ENCODE data around the gene CAMLG. TPM values are rescaled to one million over a fixed set of nuclear protein-coding genes. Genes with fewer than 3 reads are reported as not detected.
A peak's percentile ranks its signal among the peaks of the same experiment; 100 is the strongest.

The CAMLG gene
- total RNA-seq, 1 donor from 2014 or later, result 27.7 TPM

- peak overlapping the region; percentile 44 for H3K9ac ChIP-seq (ENCODE audit: low read length)
- H3K4me3 ChIP-seq (ENCODE audit: insufficient read depth, low read depth, low read length), result no peak overlapping the region
Observed at GRCh38 chr5:134784946-134785620, 46.7 kb downstream of the CAMLG start.

DNA sequence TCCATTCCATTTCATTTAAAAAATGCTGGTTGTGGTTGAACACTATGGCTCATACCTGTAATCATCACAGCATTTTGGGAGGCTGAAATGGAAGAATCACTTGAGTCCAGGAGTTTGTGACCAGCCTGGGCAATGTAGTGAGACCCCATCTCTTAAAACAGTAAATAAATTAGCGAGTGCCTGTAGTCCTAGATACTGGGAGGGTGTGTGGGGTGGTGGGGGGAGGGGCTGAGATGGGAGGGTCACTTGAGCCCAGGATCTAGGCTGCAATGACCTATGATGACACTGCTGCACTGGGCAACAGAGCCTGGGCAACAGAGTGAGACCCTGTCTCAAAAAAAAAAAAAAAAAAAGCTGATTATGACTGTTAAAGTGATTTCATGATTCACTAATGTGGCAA is 49.3 kb downstream of the CAMLG start:
- H3K79me2 ChIP-seq (ENCODE audit: insufficient read depth, low read length), result no peaks in the 10 kb centered on the region
- Mint-ChIP-seq H3K27ac (ENCODE audit: unreplicated experiment) (no peak overlapping the region), H3K4me1 (ENCODE audit: low read depth, unreplicated experiment) (peaks cover 16% of the 10 kb centered on the region), H3K36me3 (ENCODE audit: low read depth, unreplicated experiment) (peaks cover 12% of the 10 kb centered on the region), H3K4me3 (ENCODE audit: unreplicated experiment) (no peak overlapping the region), H3K27me3 (ENCODE audit: low read depth, unreplicated experiment) (no peaks in the 10 kb centered on the region), H3K9me3 (ENCODE audit: unreplicated experiment) (no peaks in the 10 kb centered on the region)
- H3K9me3 ChIP-seq (ENCODE audit: insufficient read depth, low read depth, low read length), result no peaks in the 10 kb centered on the region
- peaks cover 9% of the 10 kb centered on the region for H3K4me1 ChIP-seq (ENCODE audit: insufficient read depth, low read length)
- H3K27ac ChIP-seq (ENCODE audit: low read depth, low read length), result no peak overlapping the region
- peaks cover 39% of the 10 kb centered on the region for H3K36me3 ChIP-seq (ENCODE audit: insufficient read depth, low read length)
- no peak overlapping the region for H3K9ac ChIP-seq (ENCODE audit: low read length)
- no peak for DNase-seq (ENCODE audit: low read depth)
- H2AFZ ChIP-seq (ENCODE audit: low read depth, low read length), result no peak overlapping the region
- H3K27me3 ChIP-seq (ENCODE audit: insufficient read depth, low read length), result no peaks in the 10 kb centered on the region
- no peak overlapping the region for H3K4me3 ChIP-seq (ENCODE audit: insufficient read depth, low read depth, low read length)
- no peak for FAIRE-seq
- no peak for TF ChIP-seq EZH2 (IDR thresholded peaks at IDR 0.05; ENCODE audit: insufficient read depth, low read length)
- TF ChIP-seq, protein P1, sequence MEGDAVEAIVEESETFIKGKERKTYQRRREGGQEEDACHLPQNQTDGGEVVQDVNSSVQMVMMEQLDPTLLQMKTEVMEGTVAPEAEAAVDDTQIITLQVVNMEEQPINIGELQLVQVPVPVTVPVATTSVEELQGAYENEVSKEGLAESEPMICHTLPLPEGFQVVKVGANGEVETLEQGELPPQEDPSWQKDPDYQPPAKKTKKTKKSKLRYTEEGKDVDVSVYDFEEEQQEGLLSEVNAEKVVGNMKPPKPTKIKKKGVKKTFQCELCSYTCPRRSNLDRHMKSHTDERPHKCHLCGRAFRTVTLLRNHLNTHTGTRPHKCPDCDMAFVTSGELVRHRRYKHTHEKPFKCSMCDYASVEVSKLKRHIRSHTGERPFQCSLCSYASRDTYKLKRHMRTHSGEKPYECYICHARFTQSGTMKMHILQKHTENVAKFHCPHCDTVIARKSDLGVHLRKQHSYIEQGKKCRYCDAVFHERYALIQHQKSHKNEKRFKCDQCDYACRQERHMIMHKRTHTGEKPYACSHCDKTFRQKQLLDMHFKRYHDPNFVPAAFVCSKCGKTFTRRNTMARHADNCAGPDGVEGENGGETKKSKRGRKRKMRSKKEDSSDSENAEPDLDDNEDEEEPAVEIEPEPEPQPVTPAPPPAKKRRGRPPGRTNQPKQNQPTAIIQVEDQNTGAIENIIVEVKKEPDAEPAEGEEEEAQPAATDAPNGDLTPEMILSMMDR (IDR thresholded peaks at IDR 0.05; ENCODE audit: insufficient read depth, low read depth, low read length), result no peak
- H3K4me2 ChIP-seq (ENCODE audit: low read length), result no peak overlapping the region
- H4K20me1 ChIP-seq (ENCODE audit: insufficient read depth, low read length), result peaks cover 36% of the 10 kb centered on the region

More at GRCh38 chr5:134784946-134785620, 46.7 kb downstream of the CAMLG start:
- Histone ChIP-seq H4K20me1 (ENCODE audit: insufficient read depth, low read length) (peaks cover 36% of the 10 kb centered on the region), H3K27ac (ENCODE audit: low read depth, low read length) (peak overlapping the region; percentile 39), H3K79me2 (ENCODE audit: insufficient read depth, low read length) (no peaks in the 10 kb centered on the region), H3K36me3 (ENCODE audit: insufficient read depth, low read length) (peaks cover 43% of the 10 kb centered on the region), H3K27me3 (ENCODE audit: insufficient read depth, low read length) (no peaks in the 10 kb centered on the region), H3K9me3 (ENCODE audit: insufficient read depth, low read depth, low read length) (no peaks in the 10 kb centered on the region), H3K4me1 (ENCODE audit: insufficient read depth, low read length) (peaks cover 9% of the 10 kb centered on the region), H2AFZ (ENCODE audit: low read depth, low read length) (no peak overlapping the region), H3K4me2 (ENCODE audit: low read length) (peak overlapping the region; percentile 3)
- FAIRE-seq (peak; percentile 85), DNase-seq (ENCODE audit: low read depth) (peak; percentile 82)
- TF ChIP-seq EZH2 (IDR thresholded peaks at IDR 0.05; ENCODE audit: insufficient read depth, low read length), result no peak
- TF ChIP-seq, protein P1 (IDR thresholded peaks at IDR 0.05; ENCODE audit: insufficient read depth, low read depth, low read length), result no peak
- Mint-ChIP-seq H3K36me3 (ENCODE audit: low read depth, unreplicated experiment) (peaks cover 9% of the 10 kb centered on the region), H3K4me1 (ENCODE audit: low read depth, unreplicated experiment) (peaks cover 16% of the 10 kb centered on the region), H3K4me3 (ENCODE audit: unreplicated experiment) (no peak overlapping the region), H3K27ac (ENCODE audit: unreplicated experiment) (peak overlapping the region; percentile 4), H3K9me3 (ENCODE audit: unreplicated experiment) (no peaks in the 10 kb centered on the region), H3K27me3 (ENCODE audit: low read depth, unreplicated experiment) (no peaks in the 10 kb centered on the region)

DNA sequence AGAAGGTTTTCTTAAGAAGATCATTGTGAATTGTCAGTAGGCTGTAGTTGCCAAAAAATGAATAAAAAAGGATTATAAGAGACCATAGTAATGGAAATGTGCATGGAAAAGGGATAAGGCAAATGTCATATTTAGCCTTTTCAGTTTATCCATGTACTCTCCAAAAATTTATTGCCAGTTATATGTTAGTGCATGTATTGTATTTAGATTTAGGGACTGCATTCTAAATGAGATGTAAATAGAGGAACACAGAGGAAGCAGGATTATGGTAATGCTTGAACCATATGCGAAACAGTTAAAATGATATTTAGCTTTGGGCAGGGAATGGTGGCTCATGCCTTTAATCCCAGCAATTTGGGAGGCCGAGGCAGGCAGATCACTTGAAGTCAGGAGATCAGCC is 53.2 kb downstream of the CAMLG start:
- Histone ChIP-seq H3K27me3 (ENCODE audit: insufficient read depth, low read length) (no peaks in the 10 kb centered on the region), H3K4me2 (ENCODE audit: low read length) (no peak overlapping the region), H3K27ac (ENCODE audit: low read depth, low read length) (no peak overlapping the region), H3K9me3 (ENCODE audit: insufficient read depth, low read depth, low read length) (no peaks in the 10 kb centered on the region), H3K4me3 (ENCODE audit: insufficient read depth, low read depth, low read length) (no peak overlapping the region), H3K9ac (ENCODE audit: low read length) (no peak overlapping the region), H2AFZ (ENCODE audit: low read depth, low read length) (no peak overlapping the region), H4K20me1 (ENCODE audit: insufficient read depth, low read length) (peaks cover 17% of the 10 kb centered on the region), H3K79me2 (ENCODE audit: insufficient read depth, low read length) (no peaks in the 10 kb centered on the region), H3K36me3 (ENCODE audit: insufficient read depth, low read length) (peaks cover 50% of the 10 kb centered on the region), H3K4me1 (ENCODE audit: insufficient read depth, low read length) (no peaks in the 10 kb centered on the region)
- DNase-seq (ENCODE audit: low read depth) (no peak), FAIRE-seq (no peak)
- Mint-ChIP-seq H3K27me3 (ENCODE audit: low read depth, unreplicated experiment) (no peaks in the 10 kb centered on the region), H3K4me3 (ENCODE audit: unreplicated experiment) (no peak overlapping the region), H3K4me1 (ENCODE audit: low read depth, unreplicated experiment) (peaks cover 16% of the 10 kb centered on the region), H3K9me3 (ENCODE audit: unreplicated experiment) (no peaks in the 10 kb centered on the region), H3K27ac (ENCODE audit: unreplicated experiment) (no peak overlapping the region), H3K36me3 (ENCODE audit: low read depth, unreplicated experiment) (peaks cover 20% of the 10 kb centered on the region)
- TF ChIP-seq, protein P1 (IDR thresholded peaks at IDR 0.05; ENCODE audit: insufficient read depth, low read depth, low read length), result no peak
- no peak for TF ChIP-seq EZH2 (IDR thresholded peaks at IDR 0.05; ENCODE audit: insufficient read depth, low read length)
